B cell (primary cell): Measurements from ENCODE around the gene SLC25A43. TPM values are rescaled to one million over a fixed set of nuclear protein-coding genes. Genes with fewer than 3 reads are reported as not detected.

Source experiments
- ATAC-seq: fragments of 200-7000 bp; cut with Tn5 transposase; one replicate; pipeline ENCODE4 v1.10.0; 2021; ENCODE audit warnings: low read depth, mild to moderate bottlenecking, moderate number of reproducible peaks, moderate library complexity
- CTCF ChIA-PET: fragments of 350-600 bp; sonication (Branson Sonifier 250); formaldehyde crosslinking; loops from one replicate; lab custom pipeline; 2021; ENCODE audit warnings: antibody characterized with exemption, inconsistent platforms; lab: Charles Lee
- POLR2A ChIA-PET: fragments of 350-600 bp; sonication (Branson Sonifier 250); formaldehyde crosslinking; loops from one replicate; lab custom pipeline; 2021; ENCODE audit warnings: antibody characterized with exemption; lab: Charles Lee
- DNase-seq: peaks from one replicate; pipeline ENCODE4 v3.0.0; 2013
- H2AFZ ChIP-seq: 2 replicates; pipeline ENCODE4 v1.6.1; 2012; ENCODE audit warnings: mild to moderate bottlenecking, low read depth, low read length; ENCODE audit not compliant: insufficient read depth, poor library complexity, severe bottlenecking
- H3K27ac ChIP-seq, 2 donors: 1 replicate in 1 of 2; 2 replicates in 1 of 2; pipeline ENCODE4 v1.5.1; 2012 to 2013; ENCODE audit warnings: low read length in 2 of 2, mild to moderate bottlenecking in 2 of 2, moderate library complexity in 1 of 2
- H3K27me3 ChIP-seq, 4 experiments: fragments of 200-600 bp in 1 of 4; sonication (generic) in 1 of 4; replicated peaks in 1 of 4; 1 replicate in 2 of 4; 2 replicates in 2 of 4; pipeline versions ENCODE4 v1.6.1 to v1.7.0; 2013 to 2016; ENCODE audit warnings: low read length in 3 of 4, mild to moderate bottlenecking in 2 of 4, mixed read lengths in 1 of 4, moderate library complexity in 1 of 4; ENCODE audit not compliant: insufficient read depth in 4 of 4, control insufficient read depth in 3 of 4; ENCODE audit errors: control extremely low read depth in 1 of 4
- H3K36me3 ChIP-seq, 2 experiments: replicated peaks in 1 of 2; 1 replicate in 1 of 2; 2 replicates in 1 of 2; pipeline versions ENCODE4 v1.6.1 to v1.7.1; 2013; ENCODE audit warnings: low read length in 1 of 2; ENCODE audit not compliant: insufficient read depth in 2 of 2, control insufficient read depth in 1 of 2; ENCODE audit errors: control extremely low read depth in 1 of 2, extremely low read depth in 1 of 2
- H3K4me1 ChIP-seq, 2 donors: fragments of 200-600 bp in 1 of 2; sonication (generic) in 1 of 2; 1 replicate in 1 of 2; 2 replicates in 1 of 2; pipeline versions ENCODE4 v1.5.1 to v1.6.1; 2013 to 2017; ENCODE audit warnings: low read length in 2 of 2; ENCODE audit not compliant: control insufficient read depth in 2 of 2, insufficient read depth in 2 of 2
- H3K4me2 ChIP-seq: replicated peaks from 2 replicates; pipeline ENCODE3; 2012; ENCODE audit warnings: mild to moderate bottlenecking, low read depth, low read length; ENCODE audit not compliant: poor library complexity, severe bottlenecking
- H3K4me3 ChIP-seq, 5 experiments: fragments of 200-600 bp in 1 of 5; sonication (generic) in 1 of 5; 1 replicate in 3 of 5; 2 replicates in 2 of 5; pipeline versions ENCODE4 v1.5.1 to v1.7.0; 2011 to 2016; ENCODE audit warnings: low read length in 4 of 5, mild to moderate bottlenecking in 4 of 5, low read depth in 2 of 5, control low read depth in 1 of 5, moderate library complexity in 1 of 5; ENCODE audit not compliant: insufficient read depth in 1 of 5; ENCODE audit errors: control extremely low read depth in 1 of 5, extremely low read depth in 1 of 5
- H3K79me2 ChIP-seq: fragments of 200-600 bp; sonication (generic); one replicate; pipeline ENCODE4 v1.6.0; 2016; ENCODE audit warnings: low read length; ENCODE audit not compliant: control insufficient read depth, insufficient read depth
- H3K9ac ChIP-seq: fragments of 200-600 bp; sonication (generic); 2 replicates; pipeline ENCODE4 v1.6.1; 2017; ENCODE audit warnings: mild to moderate bottlenecking, low read length, moderate library complexity
- H3K9me3 ChIP-seq, 3 donors: one replicate each; pipeline versions ENCODE4 v1.6.1 to v1.7.1; 2013; ENCODE audit warnings: low read length in 2 of 3; ENCODE audit not compliant: control insufficient read depth in 2 of 3, insufficient read depth in 1 of 3; ENCODE audit errors: control extremely low read depth in 1 of 3
- H4K20me1 ChIP-seq: 2 replicates; pipeline ENCODE4 v1.6.0; 2012; ENCODE audit warnings: mild to moderate bottlenecking, low read length; ENCODE audit not compliant: insufficient read depth, control insufficient read depth, poor library complexity, severe bottlenecking
- H3K27ac Mint-ChIP-seq: one replicate; pipeline ENCODE4 v1.8.0; 2021; ENCODE audit warnings: mixed read lengths
- H3K27me3 Mint-ChIP-seq: one replicate; pipeline ENCODE4 v1.8.0; 2021; ENCODE audit warnings: mixed read lengths
- H3K4me1 Mint-ChIP-seq: one replicate; pipeline ENCODE4 v1.8.0; 2021; ENCODE audit warnings: mixed read lengths
- H3K4me3 Mint-ChIP-seq: one replicate; pipeline ENCODE4 v1.8.0; 2021; ENCODE audit warnings: mixed read lengths
- H3K9me3 Mint-ChIP-seq: one replicate; pipeline ENCODE4 v1.8.0; 2022; ENCODE audit warnings: mixed read lengths; ENCODE audit not compliant: insufficient read depth
- CTCF ChIP-seq: fragments of 200-600 bp; IDR thresholded peaks from one replicate; pipeline ENCODE4 v1.8.0; 2022; ENCODE audit warnings: antibody characterized with exemption, mild to moderate bottlenecking
- EZH2 ChIP-seq: IDR thresholded peaks from 2 replicates; pipeline ENCODE4 v1.6.1; 2012; ENCODE audit warnings: borderline replicate concordance, low read depth, mild to moderate bottlenecking, moderate library complexity, low read length; ENCODE audit not compliant: insufficient read depth, poor library complexity, severe bottlenecking
- WGBS: methylation state at CpG from one replicate; pipeline ENCODE4 v1.1.5; 2013; ENCODE audit warnings: missing lambda C conversion rate; ENCODE audit not compliant: insufficient coverage; 5-methylcytosine and 5-hydroxymethylcytosine counted together
- intact Hi-C: fragments of 100-400 bp; cut with micrococcal nuclease; formaldehyde crosslinking; loops from one replicate; pipeline ENCODE4 v1.10.0; 2022
- polyA plus RNA-seq: library from polyadenylated mRNA; depleted of rRNA; stranded (reverse); fragments of >200 nt; gene quantifications from 2 replicates; pipeline ENCODE4 v1.2.3, GENCODE V29; 2012
- total RNA-seq, 2 donors: library from RNA; stranded (reverse); fragments of 120-200 nt in 1 of 2; gene quantifications; 1 replicate in 1 of 2; 2 replicates in 1 of 2; pipeline versions ENCODE4 v1.2.3 to v1.2.4, GENCODE V29; 2013 to 2022

SLC25A43 gene
- total and polyA plus RNA-seq, 2 donors (not counting 1 experiment from before 2014, with no cell fraction given): 9.1 to 11.2 TPM

GRCh38 chrX:119468551-119469312 is 69.6 kb downstream of the SLC25A43 start:
- Mint-ChIP-seq H3K27me3 (no peaks in the 10 kb centered on the region), H3K4me3 (peak overlapping the region; percentile 85), H3K27ac (peak overlapping the region; percentile 92), H3K4me1 (peaks cover 8% of the 10 kb centered on the region), H3K9me3 (no peaks in the 10 kb centered on the region)
- intact Hi-C loops: loop anchor here (1.0 to 10.0 kb wide), 9 partner anchors 14 to 476 kb away; partner anchors contain the start of genes NDUFA1, NKAP, NKRF and RNF113A
- TF ChIP-seq EZH2: no peak
- peak; percentile 68 for TF ChIP-seq CTCF
- CTCF ChIA-PET: interaction anchor here (1.0 to 2.5 kb wide), 8 partner anchors 11 to 312 kb away, joined by 3 to 24 read pairs (median 4); partner anchors contain the start of genes SEPTIN6 and UBE2A
- H3K4me3 ChIP-seq: peak overlapping the region; percentile 4 to 88 (median 83)
- H3K27ac ChIP-seq: peak overlapping the region; percentile 92 to 95
- peak overlapping the region; percentile 80 for H3K4me2 ChIP-seq
- peak; percentile 92 for DNase-seq
- 0% methylated on average over 72 of the region's 78 CpGs for WGBS
- H4K20me1 ChIP-seq: no peaks in the 10 kb centered on the region
- POLR2A ChIA-PET: interaction anchor here (0.7 to 1.0 kb wide), 4 partner anchors 14 to 322 kb away, joined by 3 to 4 read pairs (median 3); partner anchors contain the start of gene RPL39
- H3K9me3 ChIP-seq: no peaks in the 10 kb centered on the region
- H3K9ac ChIP-seq: peak overlapping the region; percentile 86
- peak; percentile 76 for ATAC-seq
- peaks cover 3 to 15% of the 10 kb centered on the region in 2 donors for H3K4me1 ChIP-seq
- H3K36me3 ChIP-seq: peaks cover 0 to 15% of the 10 kb centered on the region in 2 experiments
- H3K27me3 ChIP-seq: no peaks in the 10 kb centered on the region
- peak overlapping the region; percentile 53 for H2AFZ ChIP-seq
- no peaks in the 10 kb centered on the region for H3K79me2 ChIP-seq

- Histone ChIP-seq H3K4me1 (peaks cover 3 to 15% of the 10 kb centered on the region in 2 donors), H3K27ac (peak overlapping the region; percentile 73 to 90), H3K79me2 (no peaks in the 10 kb centered on the region), H4K20me1 (no peaks in the 10 kb centered on the region), H3K4me2 (peak overlapping the region; percentile 80), H3K27me3 (no peaks in the 10 kb centered on the region), H2AFZ (no peak overlapping the region), H3K9ac (peak overlapping the region; percentile 86), H3K36me3 (peaks cover 0 to 15% of the 10 kb centered on the region in 2 experiments), H3K4me3 (peak overlapping the region; percentile 8 to 83 (median 45)), H3K9me3 (no peaks in the 10 kb centered on the region)
- intact Hi-C loops: loop anchor here (1.0 to 10.0 kb wide), 8 partner anchors 14 to 476 kb away; partner anchors contain the start of genes NDUFA1, NKAP, NKRF and RNF113A
- CTCF ChIA-PET: interaction anchor here (1.0 to 2.5 kb wide), 7 partner anchors 11 to 311 kb away, joined by 3 to 24 read pairs (median 4); partner anchors contain the start of gene SEPTIN6
- Mint-ChIP-seq H3K4me3 (peak overlapping the region; percentile 85), H3K9me3 (no peaks in the 10 kb centered on the region), H3K27me3 (no peaks in the 10 kb centered on the region), H3K4me1 (peaks cover 8% of the 10 kb centered on the region), H3K27ac (peak overlapping the region; percentile 92)
- DNase-seq: no peak
- TF ChIP-seq CTCF (peak; percentile 26), EZH2 (no peak)
- ATAC-seq: no peak
- WGBS: 0% methylated on average over 4 of the region's 8 CpGs
- POLR2A ChIA-PET: interaction anchor here (0.7 kb wide), 1 partner anchor 149 kb away, joined by 3 read pairs; no protein-coding TSS in a partner anchor
These were observed 70.1 kb downstream of the SLC25A43 start for GRCh38 chrX:119469313-119469635.
